Mammary epithelial cell (primary cell): ENCODE results near the gene MCF2L.

ENCODE experiments used
- CTCF ChIP-seq, 2 donors: IDR thresholded peaks in 1 of 2; conservative IDR thresholded peaks in 1 of 2; 2 replicates each; pipeline ENCODE4 v1.5.1; 2011 to 2012; ENCODE audit warnings: inconsistent platforms in 2 of 2, low read length in 2 of 2, mild to moderate bottlenecking in 2 of 2, control low read depth in 1 of 2, low read depth in 1 of 2; ENCODE audit not compliant: insufficient read depth in 1 of 2; ENCODE audit errors: extremely low read depth in 1 of 2
- EZH2 ChIP-seq: IDR thresholded peaks from 2 replicates; pipeline ENCODE4 v1.6.1; 2012; ENCODE audit warnings: low read length, inconsistent platforms, borderline replicate concordance

DNA sequence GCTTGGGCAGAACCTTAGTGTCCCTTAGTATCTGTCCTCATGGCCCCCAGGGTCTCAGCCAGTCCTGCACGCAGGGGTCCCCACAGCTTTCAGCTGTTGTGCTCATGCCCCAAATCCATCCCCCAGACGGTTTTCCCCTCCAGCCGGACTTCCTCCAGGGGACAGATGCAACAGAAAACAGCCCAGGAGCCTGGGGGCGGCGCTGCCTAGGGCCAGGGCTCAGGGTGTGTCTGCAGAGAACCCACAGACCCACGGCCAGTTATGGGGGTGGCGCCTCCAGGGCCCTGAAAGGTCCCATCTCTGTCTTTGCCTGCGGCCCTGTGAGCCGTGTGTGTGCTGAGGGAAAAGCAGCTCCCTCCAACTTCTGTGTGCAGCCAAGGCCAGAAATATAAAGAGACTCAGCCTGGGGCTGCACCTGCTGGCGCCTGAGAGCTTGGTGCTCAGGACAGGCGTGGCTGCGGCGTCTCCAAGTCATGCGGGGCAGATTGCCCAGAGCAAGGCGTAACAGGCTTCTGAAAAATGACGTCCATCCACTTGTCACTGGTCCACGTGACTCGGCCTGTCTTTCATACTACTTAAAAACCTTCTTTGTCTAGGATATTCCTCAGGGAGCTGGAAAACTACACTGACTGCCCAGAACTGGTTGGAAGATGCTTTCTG, 114.5 kb downstream of the MCF2L start:
- TF ChIP-seq CTCF (conservative IDR thresholded peaks at IDR 0.05 in 1 of 2, IDR thresholded peaks at IDR 0.05 in 1 of 2; ENCODE audit: extremely low read depth in 1 of 2, insufficient read depth in 1 of 2, low read depth in 1 of 2, low read length in 2 of 2) (no peak), EZH2 (no peak)
